ENCODE results near the gene MEGF11.

DNA sequence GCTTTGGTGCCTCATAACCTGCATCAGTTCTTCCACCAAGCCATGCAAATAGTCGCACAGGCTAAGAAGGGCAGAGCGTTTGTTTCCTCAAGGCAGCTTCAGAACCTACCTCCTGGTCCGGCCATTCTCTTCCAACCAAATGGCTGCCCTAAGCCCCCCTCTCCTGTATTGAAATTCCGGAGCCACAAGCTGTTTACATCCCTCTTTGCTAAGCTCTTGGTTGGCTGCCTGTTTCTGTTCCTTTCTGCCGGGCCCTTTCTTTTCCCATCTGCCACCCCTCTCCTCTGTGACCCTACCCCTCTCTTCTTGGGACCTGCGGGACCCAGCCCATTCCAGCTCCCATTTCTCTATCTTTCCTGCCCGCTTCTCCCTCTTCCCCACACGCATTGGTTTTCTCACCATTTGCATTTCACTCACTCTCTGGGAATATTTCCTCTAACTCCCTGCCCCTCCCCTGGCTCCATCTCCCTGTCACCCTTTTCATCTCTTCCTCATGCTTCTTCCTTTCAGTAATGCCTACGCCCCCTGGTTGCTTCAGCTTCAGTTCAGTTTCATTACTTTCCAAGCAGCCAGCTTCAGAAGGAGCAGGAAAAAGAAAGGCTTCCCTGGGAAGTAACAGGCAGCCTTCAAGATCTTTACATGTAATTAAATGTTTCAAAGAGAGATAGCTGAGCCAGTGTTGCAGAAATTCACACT is 270.8 kb downstream of the MEGF11 start:
- TF ChIP-seq, protein P1, sequence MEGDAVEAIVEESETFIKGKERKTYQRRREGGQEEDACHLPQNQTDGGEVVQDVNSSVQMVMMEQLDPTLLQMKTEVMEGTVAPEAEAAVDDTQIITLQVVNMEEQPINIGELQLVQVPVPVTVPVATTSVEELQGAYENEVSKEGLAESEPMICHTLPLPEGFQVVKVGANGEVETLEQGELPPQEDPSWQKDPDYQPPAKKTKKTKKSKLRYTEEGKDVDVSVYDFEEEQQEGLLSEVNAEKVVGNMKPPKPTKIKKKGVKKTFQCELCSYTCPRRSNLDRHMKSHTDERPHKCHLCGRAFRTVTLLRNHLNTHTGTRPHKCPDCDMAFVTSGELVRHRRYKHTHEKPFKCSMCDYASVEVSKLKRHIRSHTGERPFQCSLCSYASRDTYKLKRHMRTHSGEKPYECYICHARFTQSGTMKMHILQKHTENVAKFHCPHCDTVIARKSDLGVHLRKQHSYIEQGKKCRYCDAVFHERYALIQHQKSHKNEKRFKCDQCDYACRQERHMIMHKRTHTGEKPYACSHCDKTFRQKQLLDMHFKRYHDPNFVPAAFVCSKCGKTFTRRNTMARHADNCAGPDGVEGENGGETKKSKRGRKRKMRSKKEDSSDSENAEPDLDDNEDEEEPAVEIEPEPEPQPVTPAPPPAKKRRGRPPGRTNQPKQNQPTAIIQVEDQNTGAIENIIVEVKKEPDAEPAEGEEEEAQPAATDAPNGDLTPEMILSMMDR (IDR thresholded peaks at IDR 0.05; ENCODE audit: insufficient read depth, low read length), result no peak
- TF ChIP-seq POLR2AphosphoS5 (IDR thresholded peaks at IDR 0.05; ENCODE audit: low read depth) (no peak), SPI1 (IDR thresholded peaks at IDR 0.05; ENCODE audit: borderline replicate concordance, low read depth) (no peak)
